Measurements from ENCODE around the gene ADGRB2.

- TF ChIP-seq KLF17 (tag by site-specific recombination; IDR thresholded peaks at IDR 0.05), result no peak
- no peak for TF ChIP-seq CTCF (tag by site-specific recombination; IDR thresholded peaks at IDR 0.05)
- TF ChIP-seq ZNF394 (tag by site-specific recombination; IDR thresholded peaks at IDR 0.05; ENCODE audit: borderline replicate concordance), result no peak
- TF ChIP-seq PATZ1 (tag by site-specific recombination; IDR thresholded peaks at IDR 0.05), result no peak
- no peak for TF ChIP-seq ZBTB7A (tag by site-specific recombination; IDR thresholded peaks at IDR 0.05; ENCODE audit: low read depth)
- TF ChIP-seq ZNF202 (tag by site-specific recombination; IDR thresholded peaks at IDR 0.05; ENCODE audit: borderline replicate concordance), result no peak
- no peak for TF ChIP-seq ZSCAN18 (tag by site-specific recombination; IDR thresholded peaks at IDR 0.05)
- TF ChIP-seq ZEB2 (tag by site-specific recombination; IDR thresholded peaks at IDR 0.05), result no peak
- TF ChIP-seq HOXD13 (CRISPR knock-in tag; IDR thresholded peaks at IDR 0.05; ENCODE audit: borderline replicate concordance), result no peak
- TF ChIP-seq ZNF280C (tag by site-specific recombination; IDR thresholded peaks at IDR 0.05), result no peak
- TF ChIP-seq ZNF747 (tag by site-specific recombination; IDR thresholded peaks at IDR 0.05), result no peak
- TF ChIP-seq AEBP2 (tag by site-specific recombination; IDR thresholded peaks at IDR 0.05; ENCODE audit: borderline replicate concordance), result no peak
- no peak for TF ChIP-seq ZNF416 (tag by site-specific recombination; IDR thresholded peaks at IDR 0.05)
Measured at GRCh38 chr1:31781756-31782371, 17.7 kb upstream of the ADGRB2 start.
